Central memory CD8-positive, alpha-beta T cell (primary cell): Measurements from ENCODE around the gene PSMG4.

Source experiments
- ATAC-seq: fragments of 150-1000 bp; cut with Tn5 transposase; replicated peaks from 2 replicates; pipeline ENCODE4 v1.10.0; 2022; ENCODE audit warnings: mild to moderate bottlenecking, moderate FRiP score, moderate number of reproducible peaks; ENCODE audit not compliant: poor library complexity, severe bottlenecking; ENCODE audit errors: extremely low read depth
- DNase-seq, 2 donors: peaks; one replicate each; pipeline ENCODE4 v3.0.0; 2021; ENCODE audit warnings: low spot score in 2 of 2
- H3K27ac Mint-ChIP-seq: one replicate; pipeline ENCODE4 v1.8.0; 2022; ENCODE audit warnings: low read depth, mild to moderate bottlenecking, moderate library complexity, mixed read lengths
- H3K27me3 Mint-ChIP-seq: one replicate; pipeline ENCODE4 v1.8.0; 2022; ENCODE audit warnings: mixed read lengths
- H3K36me3 Mint-ChIP-seq: one replicate; pipeline ENCODE4 v1.8.0; 2022; ENCODE audit warnings: mild to moderate bottlenecking, moderate library complexity, mixed read lengths; ENCODE audit not compliant: insufficient read depth
- H3K4me1 Mint-ChIP-seq: one replicate; pipeline ENCODE4 v1.8.0; 2022; ENCODE audit warnings: mixed read lengths
- H3K4me3 Mint-ChIP-seq: one replicate; pipeline ENCODE4 v1.8.0; 2022; ENCODE audit warnings: mild to moderate bottlenecking, moderate library complexity, mixed read lengths
- H3K9me3 Mint-ChIP-seq: one replicate; pipeline ENCODE4 v1.8.0; 2022; ENCODE audit warnings: mixed read lengths

PSMG4 gene

DNA sequence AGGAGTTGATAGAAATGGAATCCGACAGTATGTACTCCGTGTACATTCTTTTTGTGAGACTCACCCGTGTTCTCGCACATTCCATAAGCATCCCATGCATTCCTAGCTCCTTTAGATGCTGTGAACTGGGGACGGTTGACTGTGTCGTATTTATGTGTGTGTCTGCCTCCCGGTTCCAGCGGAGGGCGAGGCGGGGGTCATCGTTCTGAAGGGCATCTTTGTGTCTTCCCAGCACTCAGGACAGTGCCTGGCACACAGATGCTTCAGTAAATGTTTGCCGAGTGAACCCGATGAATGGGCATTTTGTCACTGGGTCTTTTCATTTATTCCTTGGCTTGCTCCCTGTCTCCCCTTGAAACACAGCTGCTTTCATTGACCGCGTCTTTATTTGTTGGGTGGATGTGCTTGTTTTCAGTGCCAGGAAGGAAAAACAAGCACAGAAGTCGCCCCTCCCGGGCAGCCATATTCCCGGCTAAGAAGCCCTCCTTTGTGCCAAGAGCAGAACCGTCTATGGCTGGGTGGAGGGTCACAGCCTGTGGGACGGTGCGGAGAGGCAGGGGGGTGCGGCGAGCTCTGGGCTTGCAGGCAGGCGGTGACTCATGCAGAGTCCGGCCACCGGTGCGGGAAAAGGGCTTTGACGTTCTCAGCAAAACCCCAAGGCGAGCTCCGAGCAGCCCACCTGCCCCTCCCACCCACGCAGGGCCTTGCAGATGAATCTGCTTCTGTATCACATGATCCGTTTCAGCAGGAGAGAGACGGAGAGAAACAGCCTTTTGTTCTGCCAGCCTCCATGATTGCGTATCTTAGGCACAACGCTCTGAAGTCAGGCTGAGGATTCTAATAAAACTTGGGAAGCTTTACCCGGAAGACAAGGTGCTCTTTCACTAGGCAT is 11.2 kb upstream of the PSMG4 start:
- Mint-ChIP-seq H3K27me3 (peaks cover 75% of the 10 kb centered on the region), H3K27ac (no peak overlapping the region)
- DNase-seq, result no peak

DNA sequence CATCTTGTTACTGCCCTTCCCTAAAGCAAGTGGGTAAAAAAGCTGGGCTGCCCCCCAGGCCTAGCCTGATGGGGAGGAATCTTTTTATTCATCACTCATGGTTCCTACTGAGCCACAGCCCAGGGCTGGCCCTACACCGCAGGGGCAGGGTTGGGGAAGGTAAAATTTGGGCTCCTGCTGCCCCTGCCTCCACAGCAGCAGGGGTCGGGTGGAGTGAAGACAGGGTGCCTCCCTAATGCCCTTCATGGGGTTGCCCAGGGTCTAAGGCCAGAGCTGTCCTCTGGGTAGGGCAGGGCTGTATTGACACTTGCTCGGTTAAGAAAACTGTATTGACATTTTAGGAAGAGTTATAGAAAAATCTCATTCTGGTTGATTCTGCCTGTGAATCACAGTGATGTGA is 8.9 kb upstream of the PSMG4 start:
- DNase-seq (no peak), ATAC-seq (no peak)
- Mint-ChIP-seq H3K27ac (no peak overlapping the region), H3K4me1 (peaks cover 6% of the 10 kb centered on the region), H3K4me3 (no peak overlapping the region), H3K36me3 (peaks cover 1% of the 10 kb centered on the region), H3K9me3 (no peaks in the 10 kb centered on the region), H3K27me3 (peaks cover 55% of the 10 kb centered on the region)

More for the DNA sequence above, 11.2 kb upstream of the PSMG4 start:
- peaks cover 1% of the 10 kb centered on the region for H3K36me3 Mint-ChIP-seq
- no peak overlapping the region for H3K4me3 Mint-ChIP-seq
- no peaks in the 10 kb centered on the region for H3K9me3 Mint-ChIP-seq
- peaks cover 6% of the 10 kb centered on the region for H3K4me1 Mint-ChIP-seq
- no peak for ATAC-seq

DNA sequence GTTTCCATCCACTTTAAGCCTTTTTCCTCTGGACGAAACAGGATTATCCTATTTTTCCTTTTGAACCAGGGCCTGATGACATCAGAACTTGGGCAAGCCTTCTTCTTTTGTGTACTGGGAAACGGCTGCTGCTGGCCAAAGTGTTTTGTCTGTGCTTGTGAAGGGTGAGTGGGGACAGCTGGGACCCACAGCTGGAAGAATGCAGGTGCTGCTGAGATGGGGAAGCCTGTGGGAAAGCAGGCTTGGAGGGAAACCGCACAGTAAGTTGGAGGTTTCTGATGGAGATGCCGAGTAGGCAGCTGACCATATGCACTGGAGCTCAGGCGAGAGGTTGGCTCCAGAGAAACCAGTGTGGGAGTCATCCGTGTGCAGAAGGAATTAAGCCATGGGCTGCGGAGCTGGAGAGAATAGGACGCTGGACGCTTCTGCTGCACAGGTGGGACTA is 8.5 kb upstream of the PSMG4 start:
- H3K36me3 Mint-ChIP-seq, result peaks cover 1% of the 10 kb centered on the region
- ATAC-seq (no peak), DNase-seq (no peak)
- H3K27me3 Mint-ChIP-seq, result peaks cover 55% of the 10 kb centered on the region
- peak overlapping the region; percentile 56 for H3K27ac Mint-ChIP-seq
- no peak overlapping the region for H3K4me3 Mint-ChIP-seq
- peaks cover 6% of the 10 kb centered on the region for H3K4me1 Mint-ChIP-seq
- H3K9me3 Mint-ChIP-seq, result no peaks in the 10 kb centered on the region

DNA sequence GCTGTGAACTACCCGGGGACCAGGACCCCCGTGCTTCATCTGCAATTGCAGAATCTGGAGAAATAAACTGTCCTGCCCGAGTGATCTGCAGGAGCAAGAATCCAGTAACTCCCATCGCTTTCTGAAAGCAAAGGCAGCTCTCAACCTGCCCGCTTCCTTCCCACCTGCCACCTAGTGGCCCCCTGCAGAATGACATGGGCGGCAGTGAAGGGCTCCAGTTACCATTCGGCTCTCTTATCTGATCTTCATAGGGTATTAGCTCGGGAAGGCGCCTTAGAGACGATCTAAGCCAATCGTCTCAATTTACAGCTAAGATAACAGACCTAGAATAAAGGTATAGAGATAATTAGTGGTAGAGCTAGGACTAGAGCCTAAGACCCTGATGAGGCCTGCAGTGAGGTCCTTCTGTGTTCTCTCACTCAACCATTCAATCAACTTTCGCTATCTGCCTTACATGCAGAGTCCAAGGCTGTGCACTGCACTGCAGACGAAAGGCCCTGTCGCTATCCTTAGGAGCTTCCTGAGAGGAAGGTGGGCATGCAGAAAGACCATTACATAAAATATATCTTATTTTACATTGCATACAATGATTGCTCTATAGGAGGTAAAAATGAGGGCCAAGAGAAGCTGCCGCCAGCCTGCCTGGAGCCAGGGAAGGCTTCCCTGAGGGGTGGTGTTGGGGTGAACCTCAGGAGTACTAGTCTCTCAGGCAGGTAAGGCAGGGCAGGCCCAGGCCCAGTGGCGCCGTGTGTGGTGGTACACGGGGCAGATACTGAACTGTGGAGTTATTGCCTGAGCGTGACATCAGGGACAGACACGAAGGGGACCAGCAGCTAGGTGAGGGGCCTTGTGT is 7.1 kb upstream of the PSMG4 start:
- ATAC-seq (peak; percentile 85), DNase-seq (peak; percentile 65 to 73)
- Mint-ChIP-seq H3K27ac (no peak overlapping the region), H3K4me3 (no peak overlapping the region), H3K9me3 (no peaks in the 10 kb centered on the region), H3K36me3 (peaks cover 1% of the 10 kb centered on the region), H3K27me3 (peaks cover 51% of the 10 kb centered on the region), H3K4me1 (peaks cover 6% of the 10 kb centered on the region)

DNA sequence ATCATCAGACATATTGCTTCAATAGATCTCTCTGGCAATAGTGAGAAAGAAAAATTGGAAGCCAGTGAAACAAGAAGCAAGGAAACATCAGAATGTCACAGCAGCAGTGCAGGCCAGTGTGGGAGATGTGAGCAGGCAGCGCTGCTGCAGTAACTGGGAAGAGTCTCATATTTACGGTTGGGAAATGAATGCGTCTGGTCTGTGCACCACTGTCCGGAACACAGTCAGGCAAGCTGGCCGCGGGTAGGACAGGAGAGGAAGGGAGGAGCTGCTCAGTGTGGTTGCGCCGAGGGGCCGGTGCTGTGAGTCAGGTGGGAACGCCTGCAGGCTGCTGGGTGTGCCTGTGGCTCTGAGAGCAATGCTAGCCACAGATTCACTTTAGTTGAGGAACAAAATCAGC is 6.4 kb upstream of the PSMG4 start:
- ATAC-seq, result no peak
- no peak for DNase-seq
- peaks cover 1% of the 10 kb centered on the region for H3K36me3 Mint-ChIP-seq
- peaks cover 48% of the 10 kb centered on the region for H3K27me3 Mint-ChIP-seq
- peaks cover 6% of the 10 kb centered on the region for H3K4me1 Mint-ChIP-seq
- H3K4me3 Mint-ChIP-seq, result no peak overlapping the region
- no peak overlapping the region for H3K27ac Mint-ChIP-seq
- H3K9me3 Mint-ChIP-seq, result no peaks in the 10 kb centered on the region

DNA sequence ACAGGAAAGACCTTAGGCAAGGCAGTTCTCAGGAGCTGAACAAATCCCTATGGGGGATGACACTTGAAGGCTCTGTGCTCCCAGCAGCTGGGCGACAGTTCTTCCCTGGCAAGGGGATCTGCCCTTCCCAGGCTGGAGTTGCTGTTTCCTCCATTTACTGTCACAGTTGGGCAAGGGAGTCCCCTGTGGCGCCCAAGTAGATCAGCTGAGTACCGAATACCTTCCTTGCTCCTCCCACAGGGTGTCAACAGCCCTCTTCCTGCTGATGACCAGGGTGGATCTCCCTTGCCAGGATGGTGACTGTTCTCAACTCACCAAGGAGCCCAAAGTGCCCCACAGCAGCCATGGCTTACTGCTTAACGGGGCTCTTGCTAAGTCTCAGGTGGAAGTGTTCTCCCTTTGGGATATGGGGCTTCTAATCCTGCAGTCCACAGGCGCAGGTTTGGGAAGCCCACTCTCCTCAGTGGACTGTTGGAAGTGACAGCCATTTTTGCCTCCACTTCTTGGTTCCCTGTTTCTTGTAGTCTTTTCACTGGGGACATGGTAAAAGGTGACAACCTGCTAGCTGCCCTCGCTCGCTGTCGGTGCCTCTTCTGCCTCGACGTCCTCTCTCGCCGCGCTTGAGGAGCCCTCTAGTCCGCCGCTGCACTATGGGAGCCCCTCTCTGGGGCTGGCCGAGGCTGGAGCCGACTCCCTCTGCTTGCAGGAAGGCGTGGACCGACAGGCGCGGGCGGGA is 5.7 kb upstream of the PSMG4 start:
- DNase-seq (no peak), ATAC-seq (no peak)
- peaks cover 6% of the 10 kb centered on the region for H3K4me1 Mint-ChIP-seq
- H3K27me3 Mint-ChIP-seq, result peaks cover 41% of the 10 kb centered on the region
- no peak overlapping the region for H3K4me3 Mint-ChIP-seq
- peaks cover 1% of the 10 kb centered on the region for H3K36me3 Mint-ChIP-seq
- no peak overlapping the region for H3K27ac Mint-ChIP-seq
- no peaks in the 10 kb centered on the region for H3K9me3 Mint-ChIP-seq

DNA sequence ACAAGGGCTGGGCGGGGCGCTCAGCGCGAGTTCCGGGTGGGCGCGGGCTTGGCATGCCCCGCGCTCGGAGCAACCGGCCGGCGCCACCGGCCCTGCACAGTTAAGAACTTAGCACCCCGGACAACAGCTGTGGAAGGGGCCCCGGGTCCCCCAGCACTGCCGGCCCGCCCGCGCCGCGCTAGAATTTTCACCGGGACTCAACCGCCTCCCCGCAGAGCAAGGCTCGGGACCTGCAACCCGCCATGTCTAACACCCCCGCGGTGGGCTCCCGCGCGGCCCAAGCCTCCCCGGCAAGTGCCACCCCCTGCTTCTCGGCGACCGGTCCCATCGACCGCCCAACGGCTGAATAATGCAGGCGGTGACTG is 5.2 kb upstream of the PSMG4 start:
- H3K4me1 Mint-ChIP-seq, result peaks cover 6% of the 10 kb centered on the region
- peaks cover 1% of the 10 kb centered on the region for H3K36me3 Mint-ChIP-seq
- no peak overlapping the region for H3K4me3 Mint-ChIP-seq
- ATAC-seq (no peak), DNase-seq (no peak)
- peaks cover 36% of the 10 kb centered on the region for H3K27me3 Mint-ChIP-seq
- no peaks in the 10 kb centered on the region for H3K9me3 Mint-ChIP-seq
- H3K27ac Mint-ChIP-seq, result no peak overlapping the region

DNA sequence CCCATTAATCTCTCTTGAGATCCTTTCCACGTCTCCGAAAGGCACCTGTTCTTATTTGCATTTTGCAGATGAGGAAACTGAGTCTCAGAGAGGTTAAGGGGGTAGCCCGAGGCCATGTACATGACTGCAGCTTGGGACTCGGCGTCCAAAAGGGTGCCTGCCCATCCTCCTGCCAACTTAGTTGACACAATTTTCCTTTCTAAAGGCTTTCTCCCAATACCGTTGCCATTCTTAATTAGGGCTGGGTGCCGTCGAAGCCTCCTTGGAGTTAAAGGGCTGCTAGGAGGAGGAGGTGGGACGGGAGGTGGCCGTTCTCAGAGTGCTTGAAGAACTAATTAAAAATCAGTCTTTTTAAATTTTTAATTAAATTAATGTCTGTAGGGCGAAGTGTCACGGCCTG is 546 bp upstream of the PSMG4 start:
- ATAC-seq (no peak), DNase-seq (no peak)
- Mint-ChIP-seq H3K36me3 (peaks cover 8% of the 10 kb centered on the region), H3K27me3 (peaks cover 8% of the 10 kb centered on the region), H3K4me1 (peaks cover 35% of the 10 kb centered on the region), H3K9me3 (no peaks in the 10 kb centered on the region), H3K4me3 (peak overlapping the region; percentile 98), H3K27ac (no peak overlapping the region)

DNA sequence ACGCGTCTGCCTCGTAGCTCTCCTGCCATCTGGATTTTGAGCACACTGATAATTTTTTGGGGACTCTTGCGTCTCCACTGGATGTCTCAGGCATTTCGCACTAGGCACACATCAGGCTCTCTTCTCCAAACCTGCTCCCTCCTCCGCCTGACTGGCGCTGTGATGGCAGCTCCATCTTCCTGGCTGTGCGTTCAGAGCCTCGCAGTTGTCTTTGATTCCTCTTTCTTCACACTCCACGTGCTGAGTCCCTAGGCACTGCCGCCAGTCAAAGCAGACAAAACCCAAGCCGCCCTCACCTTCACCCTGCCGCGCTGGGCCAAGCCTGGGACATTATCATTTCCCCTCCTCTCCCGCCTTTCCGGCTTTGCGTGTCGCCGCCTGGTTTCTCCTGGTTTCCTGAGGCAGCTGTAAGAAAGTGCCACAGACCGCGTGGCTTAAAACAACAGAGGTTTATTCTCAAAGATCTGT is 778 bp downstream of the PSMG4 start:
- peak in 1 of 2 donors; percentile 36 for DNase-seq
- Mint-ChIP-seq H3K36me3 (peaks cover 8% of the 10 kb centered on the region), H3K9me3 (no peaks in the 10 kb centered on the region), H3K4me1 (peaks cover 48% of the 10 kb centered on the region), H3K27ac (peak overlapping the region; percentile 94), H3K27me3 (peaks cover 8% of the 10 kb centered on the region), H3K4me3 (peak overlapping the region; percentile 98)
- ATAC-seq, result peak; percentile 55

DNA sequence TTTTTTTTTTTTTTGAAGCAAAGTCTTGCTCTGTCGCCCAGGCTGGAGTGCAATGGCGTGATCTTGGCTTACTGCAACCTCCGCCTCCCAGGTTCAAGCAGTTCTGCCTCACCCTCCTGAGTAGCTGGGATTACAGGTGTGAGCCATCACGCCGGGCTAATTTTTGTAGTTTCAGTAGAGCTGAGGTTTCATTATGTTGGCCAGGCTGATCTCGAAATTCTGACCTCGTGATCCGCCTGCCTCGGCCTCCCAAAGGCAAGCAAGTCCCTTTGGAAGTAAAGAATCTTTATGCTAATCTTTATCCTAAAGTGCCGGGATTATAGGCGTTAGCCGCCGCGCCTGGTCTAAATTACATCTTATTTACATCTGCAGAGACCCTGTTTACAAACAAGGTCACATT is 1.5 kb downstream of the PSMG4 start:
- H3K4me1 Mint-ChIP-seq, result peaks cover 54% of the 10 kb centered on the region
- H3K4me3 Mint-ChIP-seq, result peak overlapping the region; percentile 98
- ATAC-seq (no peak), DNase-seq (no peak)
- peaks cover 8% of the 10 kb centered on the region for H3K27me3 Mint-ChIP-seq
- peak overlapping the region; percentile 86 for H3K27ac Mint-ChIP-seq
- H3K36me3 Mint-ChIP-seq, result peaks cover 8% of the 10 kb centered on the region
- H3K9me3 Mint-ChIP-seq, result no peaks in the 10 kb centered on the region

DNA sequence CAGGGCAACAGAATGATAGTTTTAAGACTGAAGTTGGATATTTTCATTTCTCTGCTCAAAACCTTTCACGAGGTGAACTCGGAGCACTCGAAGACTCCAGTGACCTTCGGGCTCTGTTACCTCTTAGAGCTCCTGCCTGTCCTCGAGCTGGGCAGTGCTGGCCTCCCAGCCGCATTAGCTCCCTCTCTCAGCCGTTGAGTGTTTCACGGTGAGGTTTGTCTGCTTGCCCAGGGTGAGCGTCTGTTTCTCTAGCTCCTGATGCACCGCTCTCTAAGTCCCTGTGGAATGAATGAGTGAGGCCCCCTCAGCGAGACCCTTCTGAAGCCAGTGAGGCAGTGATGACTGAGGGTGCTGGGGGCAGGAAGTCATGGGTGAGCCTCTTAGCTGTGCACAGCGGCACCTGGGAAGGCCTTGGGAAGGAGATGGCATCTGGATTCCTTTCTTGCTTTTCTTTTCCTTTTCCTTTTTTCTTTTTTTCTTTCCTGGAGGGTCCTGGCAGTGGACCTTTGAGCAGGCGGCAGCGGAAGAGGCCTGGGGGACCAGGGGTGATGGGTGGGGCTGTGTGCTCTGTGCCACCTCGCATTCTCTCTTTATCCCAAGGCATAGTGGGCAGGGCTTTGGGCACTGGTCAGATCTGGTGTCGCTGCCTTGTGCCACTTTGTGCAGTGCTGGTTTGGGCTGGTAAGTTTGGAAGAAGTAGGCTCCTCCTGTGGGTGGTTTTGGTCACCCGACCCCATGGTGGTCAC is 2.2 kb downstream of the PSMG4 start:
- Mint-ChIP-seq H3K36me3 (peaks cover 8% of the 10 kb centered on the region), H3K27ac (peak overlapping the region; percentile 86), H3K9me3 (no peaks in the 10 kb centered on the region), H3K27me3 (peaks cover 8% of the 10 kb centered on the region), H3K4me1 (peaks cover 54% of the 10 kb centered on the region), H3K4me3 (peak overlapping the region; percentile 98)
- ATAC-seq (no peak), DNase-seq (no peak)

DNA sequence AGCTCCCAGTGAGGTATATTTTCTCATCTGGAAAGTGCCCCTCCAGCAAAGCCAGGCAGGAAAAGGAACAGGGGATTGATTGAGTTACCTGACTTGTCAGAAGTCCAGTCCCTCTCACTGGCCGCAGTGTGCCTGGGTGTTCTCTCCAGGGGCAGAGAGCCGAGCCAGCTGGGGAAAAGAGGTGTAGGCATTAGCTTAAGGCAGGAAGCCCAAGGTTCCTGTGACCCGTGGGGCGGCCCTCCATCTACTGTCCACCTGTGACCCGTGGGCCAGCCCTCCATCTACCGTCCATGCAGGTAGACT is 2.7 kb downstream of the PSMG4 start:
- Mint-ChIP-seq H3K27ac (peak overlapping the region; percentile 86), H3K27me3 (peaks cover 6% of the 10 kb centered on the region), H3K36me3 (peaks cover 10% of the 10 kb centered on the region), H3K4me3 (peak overlapping the region; percentile 98), H3K4me1 (peaks cover 57% of the 10 kb centered on the region), H3K9me3 (no peaks in the 10 kb centered on the region)
- ATAC-seq, result no peak
- DNase-seq, result no peak
